RWPE2 (cell line): ENCODE data around the gene MACROD2.

ENCODE experiments used
- ATAC-seq: fragments of 200-7000 bp; cut with Tn5 transposase; 3 replicates; pipeline ENCODE4 v1.9.1; 2021; ENCODE audit warnings: low read depth
- DNase-seq: peaks from one replicate; pipeline ENCODE4 v3.0.0-alpha.2; 2020; ENCODE audit warnings: low spot score
- H3K27ac ChIP-seq: fragments of 450-650 bp; 2 replicates; pipeline ENCODE4 v1.5.1; 2017; ENCODE audit warnings: mild to moderate bottlenecking; ENCODE audit not compliant: poor library complexity, severe bottlenecking
- H3K27me3 ChIP-seq: fragments of 250-450 bp; sonication (Bioruptor Pico); 2 replicates; pipeline ENCODE4 v1.5.1; 2021; ENCODE audit warnings: mild to moderate bottlenecking, moderate library complexity; ENCODE audit not compliant: insufficient read depth, poor library complexity, severe bottlenecking
- H3K36me3 ChIP-seq: fragments of 250-450 bp; sonication (Bioruptor Pico); 2 replicates; pipeline ENCODE4 v1.5.1; 2020; ENCODE audit warnings: low read depth, mild to moderate bottlenecking, moderate library complexity
- H3K4me1 ChIP-seq: fragments of 250-450 bp; sonication (Bioruptor Pico); 2 replicates; pipeline ENCODE4 v1.5.1; 2021; ENCODE audit warnings: mild to moderate bottlenecking, moderate library complexity; ENCODE audit not compliant: insufficient read depth, poor library complexity, severe bottlenecking
- H3K4me3 ChIP-seq: fragments of 250-450 bp; sonication (Bioruptor Pico); 2 replicates; pipeline ENCODE4 v1.5.1; 2021; ENCODE audit warnings: mild to moderate bottlenecking, moderate library complexity; ENCODE audit not compliant: severe bottlenecking
- H3K9me3 ChIP-seq: fragments of 250-450 bp; sonication (Bioruptor Pico); 2 replicates; pipeline ENCODE4 v1.5.1; 2021; ENCODE audit warnings: mild to moderate bottlenecking, moderate library complexity; ENCODE audit not compliant: severe bottlenecking
- CTCF ChIP-seq: fragments of 450-650 bp; IDR thresholded peaks from one replicate; pipeline ENCODE4 v1.5.1; 2017; ENCODE audit warnings: mild to moderate bottlenecking, moderate library complexity; ENCODE audit not compliant: poor library complexity, severe bottlenecking

The MACROD2 gene

DNA sequence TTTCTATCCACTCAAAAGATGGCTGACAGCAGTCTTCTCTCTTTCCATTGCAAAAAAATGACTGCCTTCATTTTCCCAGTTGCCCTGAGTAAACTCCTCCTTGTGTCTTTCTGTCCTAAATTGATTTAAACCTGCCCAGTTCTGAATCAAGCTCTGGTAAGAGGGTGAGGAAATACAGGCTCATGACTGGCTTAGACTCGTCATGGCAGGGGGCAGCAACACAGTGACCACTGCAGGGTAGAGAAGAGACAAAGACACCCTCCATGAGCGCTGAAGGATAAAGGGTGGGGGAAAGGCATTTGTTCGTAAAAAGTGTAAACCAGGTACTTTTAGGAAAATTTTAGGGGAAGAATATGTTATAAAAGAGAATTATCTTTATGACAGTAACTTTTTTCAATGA lies 1080.3 kb downstream of the MACROD2 start:
- DNase-seq = no peak
- no peak for TF ChIP-seq CTCF

GRCh38 chr20:15076785-15077184 lies 1081.5 kb downstream of the MACROD2 start:
- DNase-seq = no peak
- Histone ChIP-seq H3K27ac (no peak overlapping the region), H3K4me1 (no peaks in the 10 kb centered on the region), H3K36me3 (no peaks in the 10 kb centered on the region), H3K9me3 (no peaks in the 10 kb centered on the region), H3K27me3 (no peaks in the 10 kb centered on the region), H3K4me3 (no peak overlapping the region)
- no peak for TF ChIP-seq CTCF
- ATAC-seq = no peak

More for the DNA sequence above, 1080.3 kb downstream of the MACROD2 start:
- Histone ChIP-seq H3K9me3 (no peaks in the 10 kb centered on the region), H3K4me1 (no peaks in the 10 kb centered on the region), H3K27ac (no peak overlapping the region), H3K27me3 (no peaks in the 10 kb centered on the region), H3K4me3 (no peak overlapping the region), H3K36me3 (no peaks in the 10 kb centered on the region)
- no peak for ATAC-seq

GRCh38 chr20:15077733-15078250 lies 1082.5 kb downstream of the MACROD2 start:
- ATAC-seq (no peak), DNase-seq (no peak)
- no peak overlapping the region for H3K27ac ChIP-seq
- no peaks in the 10 kb centered on the region for H3K4me1 ChIP-seq
- TF ChIP-seq CTCF = no peak
- no peaks in the 10 kb centered on the region for H3K27me3 ChIP-seq
- no peak overlapping the region for H3K4me3 ChIP-seq
- H3K9me3 ChIP-seq = no peaks in the 10 kb centered on the region
- H3K36me3 ChIP-seq = no peaks in the 10 kb centered on the region

- ATAC-seq (no peak), DNase-seq (no peak)
- no peaks in the 10 kb centered on the region for H3K36me3 ChIP-seq
- no peak overlapping the region for H3K27ac ChIP-seq
- no peak overlapping the region for H3K4me3 ChIP-seq
- no peaks in the 10 kb centered on the region for H3K9me3 ChIP-seq
- H3K27me3 ChIP-seq = no peaks in the 10 kb centered on the region
- no peak for TF ChIP-seq CTCF
- H3K4me1 ChIP-seq = no peaks in the 10 kb centered on the region
Measured at GRCh38 chr20:15079594-15080340, 1084.5 kb downstream of the MACROD2 start.

DNA sequence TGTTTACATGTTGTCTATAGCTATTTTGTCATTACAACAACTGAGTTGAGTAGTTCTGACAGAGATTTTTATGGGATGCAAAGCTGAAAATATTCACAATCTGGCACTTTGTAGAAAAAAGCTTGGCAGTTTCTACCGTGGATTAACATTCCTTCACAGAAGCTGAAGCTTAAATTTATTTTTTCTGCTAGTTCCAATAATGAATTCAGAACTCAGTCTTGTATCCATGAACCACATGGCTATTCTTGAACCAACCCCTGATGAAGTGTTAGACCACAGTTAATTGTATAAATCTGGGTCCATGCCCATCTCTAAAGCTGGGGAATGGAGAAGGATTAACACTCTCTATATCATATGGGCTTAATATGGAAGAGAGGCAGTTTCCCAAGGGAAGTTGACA lies 1085.9 kb downstream of the MACROD2 start:
- no peaks in the 10 kb centered on the region for H3K36me3 ChIP-seq
- H3K4me1 ChIP-seq = no peaks in the 10 kb centered on the region
- no peaks in the 10 kb centered on the region for H3K9me3 ChIP-seq
- DNase-seq (no peak), ATAC-seq (no peak)
- no peak overlapping the region for H3K4me3 ChIP-seq
- H3K27me3 ChIP-seq = no peaks in the 10 kb centered on the region
- TF ChIP-seq CTCF = no peak
- no peak overlapping the region for H3K27ac ChIP-seq
